Neural cell (in vitro differentiated cells): ENCODE data around the gene TPRKB. TPM values are rescaled to one million over a fixed set of nuclear protein-coding genes. Genes with fewer than 3 reads are reported as not detected.

ENCODE experiments used
- H2AFZ ChIP-seq: fragments of 200-600, 300-800 bp; sonication (generic), shearing (Covaris generic); 2 replicates; pipeline ENCODE4 v1.6.0; 2014; ENCODE audit warnings: low read depth, mild to moderate bottlenecking, antibody characterized with exemption, low read length, moderate library complexity
- H3F3A ChIP-seq: fragments of 200-600 bp; shearing (Covaris generic); 2 replicates; pipeline ENCODE4 v1.6.1; 2016; ENCODE audit warnings: mild to moderate bottlenecking, moderate library complexity, mixed read lengths, antibody characterized with exemption, low read length; ENCODE audit not compliant: insufficient read depth, poor library complexity, severe bottlenecking
- H3K27ac ChIP-seq: fragments of 200-600, 300-800 bp; sonication (generic), shearing (Covaris generic); 2 replicates; pipeline ENCODE4 v1.5.1; 2014; ENCODE audit warnings: mild to moderate bottlenecking, low read length, moderate library complexity
- H3K27me3 ChIP-seq: fragments of 300-800, 200-600 bp; sonication (generic), shearing (Covaris generic); 2 replicates; pipeline ENCODE4 v1.6.0; 2014; ENCODE audit warnings: mild to moderate bottlenecking, low read depth, low read length, moderate library complexity; ENCODE audit not compliant: insufficient read depth
- H3K36me3 ChIP-seq: fragments of 300-800, 200-600 bp; sonication (generic), shearing (Covaris generic); 2 replicates; pipeline ENCODE4 v1.5.1; 2014; ENCODE audit warnings: mild to moderate bottlenecking, antibody characterized with exemption, low read length, moderate library complexity; ENCODE audit not compliant: insufficient read depth
- H3K4me2 ChIP-seq: fragments of 300-800, 200-600 bp; sonication (generic), shearing (Covaris generic); 2 replicates; pipeline ENCODE4 v1.6.0; 2014; ENCODE audit warnings: mild to moderate bottlenecking, low read length
- H3K4me3 ChIP-seq: fragments of 300-800, 200-600 bp; sonication (generic), shearing (Covaris generic); 2 replicates; pipeline ENCODE4 v1.5.1; 2014; ENCODE audit warnings: mild to moderate bottlenecking, low read length, moderate library complexity
- H3K79me2 ChIP-seq: fragments of 200-600 bp; shearing (Covaris generic); replicated peaks from 2 replicates; pipeline ENCODE4 v1.6.0; 2014; ENCODE audit warnings: mild to moderate bottlenecking, low read length, moderate library complexity; ENCODE audit not compliant: insufficient read depth
- H3K9ac ChIP-seq: fragments of 300-800, 200-600 bp; sonication (generic), shearing (Covaris generic); 2 replicates; pipeline ENCODE4 v1.6.1; 2016; ENCODE audit warnings: mild to moderate bottlenecking, low read length, mixed read lengths
- H3K9me2 ChIP-seq: fragments of 200-600 bp; shearing (Covaris generic); 2 replicates; pipeline ENCODE4 v1.6.1; 2016; ENCODE audit warnings: mild to moderate bottlenecking, low read length, mixed read lengths; ENCODE audit not compliant: insufficient read depth
- H3K9me3 ChIP-seq: fragments of 200-600, 300-800 bp; sonication (generic), shearing (Covaris generic); 2 replicates; pipeline ENCODE4 v1.6.1; 2016; ENCODE audit warnings: mild to moderate bottlenecking, mixed run types, low read length, moderate library complexity, mixed read lengths
- H4K20me1 ChIP-seq: fragments of 200-600 bp; shearing (Covaris generic); 2 replicates; pipeline ENCODE4 v1.6.1; 2016; ENCODE audit warnings: mild to moderate bottlenecking, mixed run types; ENCODE audit not compliant: insufficient read depth
- EP300 ChIP-seq: fragments of 450-650 bp; conservative IDR thresholded peaks from 2 replicates; pipeline ENCODE4 v1.6.1; 2014; ENCODE audit warnings: antibody characterized with exemption, mild to moderate bottlenecking, moderate library complexity; ENCODE audit not compliant: poor library complexity, severe bottlenecking
- EZH2 ChIP-seq: fragments of 200-600, 300-800 bp; shearing (Covaris generic), sonication (generic); IDR thresholded peaks from 2 replicates; pipeline ENCODE4 v1.6.1; 2014; ENCODE audit warnings: antibody characterized with exemption, low read length, borderline replicate concordance, mild to moderate bottlenecking; ENCODE audit not compliant: insufficient read depth, poor library complexity, severe bottlenecking
- MXI1 ChIP-seq: fragments of 450-650 bp; conservative IDR thresholded peaks from 2 replicates; pipeline ENCODE4 v1.6.1; 2014; ENCODE audit warnings: antibody characterized with exemption, mild to moderate bottlenecking; ENCODE audit not compliant: poor library complexity, severe bottlenecking
- POLR2AphosphoS5 ChIP-seq: IDR thresholded peaks from 2 replicates; pipeline ENCODE4 v1.6.1; 2012
- RAD21 ChIP-seq: fragments of 450-650 bp; conservative IDR thresholded peaks from 2 replicates; pipeline ENCODE4 v1.6.1; 2014; ENCODE audit warnings: antibody characterized with exemption, mild to moderate bottlenecking, moderate library complexity
- SMC3 ChIP-seq: fragments of 450-650 bp; conservative IDR thresholded peaks from 2 replicates; pipeline ENCODE4 v1.6.1; 2014; ENCODE audit warnings: antibody characterized with exemption, mild to moderate bottlenecking, moderate library complexity; ENCODE audit not compliant: poor library complexity
- TAF1 ChIP-seq: IDR thresholded peaks from 2 replicates; pipeline ENCODE4 v1.6.1; 2012; ENCODE audit warnings: low read depth
- polyA plus RNA-seq: library from polyadenylated mRNA; depleted of rRNA; stranded (reverse); fragments of >200 nt; gene quantifications from 2 replicates; pipeline ENCODE4 v1.2.3, GENCODE V29; 2014
- TF ChIP-seq, protein P1 (sequence below): IDR thresholded peaks from 2 replicates; pipeline ENCODE4 v1.6.1; 2012; ENCODE audit warnings: borderline replicate concordance
- TF ChIP-seq, protein P2 (sequence below): fragments of 450-650 bp; IDR thresholded peaks from 2 replicates; pipeline ENCODE4 v1.5.1; 2014; ENCODE audit warnings: antibody characterized with exemption, mild to moderate bottlenecking, moderate library complexity; ENCODE audit not compliant: poor library complexity, severe bottlenecking

Gene TPRKB
- polyA plus RNA-seq, 1 donor from 2014 or later: 162 TPM

DNA sequence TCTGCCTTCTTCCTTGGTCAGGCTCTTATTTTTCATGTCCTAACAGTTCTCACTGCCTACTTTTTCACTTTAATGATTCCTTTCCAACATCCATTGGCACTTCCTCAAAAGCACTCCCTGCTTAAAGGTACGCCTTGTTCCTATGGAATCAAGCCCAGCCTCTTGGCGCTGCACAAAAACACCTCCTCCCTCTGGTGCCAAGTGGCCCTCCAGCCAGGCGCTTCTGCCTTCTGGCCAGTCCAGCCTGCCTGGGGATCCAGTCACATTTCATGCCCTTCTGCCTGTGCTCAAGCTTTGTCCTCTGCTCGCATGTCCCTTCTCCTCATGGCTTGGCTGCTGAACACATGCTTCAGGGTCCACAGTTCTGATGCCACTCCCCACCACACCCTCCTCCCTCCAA, 6.3 kb downstream of the TPRKB start:
- Histone ChIP-seq H3K27me3 (no peaks in the 10 kb centered on the region), H3K9me2 (no peaks in the 10 kb centered on the region), H3K79me2 (peaks cover 7% of the 10 kb centered on the region), H4K20me1 (no peaks in the 10 kb centered on the region), H3K9ac (no peak overlapping the region), H3K9me3 (no peaks in the 10 kb centered on the region), H3K36me3 (no peaks in the 10 kb centered on the region), H3K4me2 (no peak overlapping the region), H3K27ac (no peak overlapping the region), H2AFZ (no peak overlapping the region), H3F3A (no peaks in the 10 kb centered on the region), H3K4me3 (no peak overlapping the region)
- TF ChIP-seq RAD21: no peak
- TF ChIP-seq, protein P1, sequence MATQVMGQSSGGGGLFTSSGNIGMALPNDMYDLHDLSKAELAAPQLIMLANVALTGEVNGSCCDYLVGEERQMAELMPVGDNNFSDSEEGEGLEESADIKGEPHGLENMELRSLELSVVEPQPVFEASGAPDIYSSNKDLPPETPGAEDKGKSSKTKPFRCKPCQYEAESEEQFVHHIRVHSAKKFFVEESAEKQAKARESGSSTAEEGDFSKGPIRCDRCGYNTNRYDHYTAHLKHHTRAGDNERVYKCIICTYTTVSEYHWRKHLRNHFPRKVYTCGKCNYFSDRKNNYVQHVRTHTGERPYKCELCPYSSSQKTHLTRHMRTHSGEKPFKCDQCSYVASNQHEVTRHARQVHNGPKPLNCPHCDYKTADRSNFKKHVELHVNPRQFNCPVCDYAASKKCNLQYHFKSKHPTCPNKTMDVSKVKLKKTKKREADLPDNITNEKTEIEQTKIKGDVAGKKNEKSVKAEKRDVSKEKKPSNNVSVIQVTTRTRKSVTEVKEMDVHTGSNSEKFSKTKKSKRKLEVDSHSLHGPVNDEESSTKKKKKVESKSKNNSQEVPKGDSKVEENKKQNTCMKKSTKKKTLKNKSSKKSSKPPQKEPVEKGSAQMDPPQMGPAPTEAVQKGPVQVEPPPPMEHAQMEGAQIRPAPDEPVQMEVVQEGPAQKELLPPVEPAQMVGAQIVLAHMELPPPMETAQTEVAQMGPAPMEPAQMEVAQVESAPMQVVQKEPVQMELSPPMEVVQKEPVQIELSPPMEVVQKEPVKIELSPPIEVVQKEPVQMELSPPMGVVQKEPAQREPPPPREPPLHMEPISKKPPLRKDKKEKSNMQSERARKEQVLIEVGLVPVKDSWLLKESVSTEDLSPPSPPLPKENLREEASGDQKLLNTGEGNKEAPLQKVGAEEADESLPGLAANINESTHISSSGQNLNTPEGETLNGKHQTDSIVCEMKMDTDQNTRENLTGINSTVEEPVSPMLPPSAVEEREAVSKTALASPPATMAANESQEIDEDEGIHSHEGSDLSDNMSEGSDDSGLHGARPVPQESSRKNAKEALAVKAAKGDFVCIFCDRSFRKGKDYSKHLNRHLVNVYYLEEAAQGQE: no peak
- TF ChIP-seq EZH2: no peak
- TF ChIP-seq POLR2AphosphoS5: no peak

DNA sequence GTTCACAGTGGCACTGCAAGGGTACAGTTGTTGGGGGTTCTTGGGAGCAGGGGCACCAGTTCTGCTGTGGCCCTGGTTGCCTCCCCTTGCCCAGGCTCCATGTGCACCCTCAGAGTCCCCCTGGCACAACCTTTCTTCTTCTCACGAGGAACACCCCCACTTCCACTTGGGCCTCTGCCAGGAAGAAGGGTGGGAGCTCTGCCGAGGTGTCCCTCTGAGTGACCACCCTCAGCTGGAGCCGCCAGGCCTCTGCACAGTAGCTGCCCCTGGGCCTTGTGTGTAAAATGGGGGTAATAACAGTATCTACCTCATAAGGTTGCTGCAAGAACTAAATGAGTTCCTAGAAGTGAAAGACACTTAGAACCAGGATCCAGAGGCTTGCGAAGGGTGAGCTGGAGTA, 8.4 kb downstream of the TPRKB start:
- Histone ChIP-seq H3K36me3 (no peaks in the 10 kb centered on the region), H3K9me2 (no peaks in the 10 kb centered on the region), H2AFZ (no peak overlapping the region), H3K4me3 (no peak overlapping the region), H3K4me2 (no peak overlapping the region), H3K9ac (no peak overlapping the region), H3K9me3 (no peaks in the 10 kb centered on the region), H4K20me1 (no peaks in the 10 kb centered on the region), H3K27ac (no peak overlapping the region), H3K27me3 (no peaks in the 10 kb centered on the region), H3K79me2 (no peaks in the 10 kb centered on the region), H3F3A (no peaks in the 10 kb centered on the region)
- TF ChIP-seq TAF1 (no peak), EP300 (no peak), EZH2 (no peak), MXI1 (no peak), RAD21 (no peak), POLR2AphosphoS5 (no peak), SMC3 (no peak)
- TF ChIP-seq, protein P1: no peak
- TF ChIP-seq, protein P2, sequence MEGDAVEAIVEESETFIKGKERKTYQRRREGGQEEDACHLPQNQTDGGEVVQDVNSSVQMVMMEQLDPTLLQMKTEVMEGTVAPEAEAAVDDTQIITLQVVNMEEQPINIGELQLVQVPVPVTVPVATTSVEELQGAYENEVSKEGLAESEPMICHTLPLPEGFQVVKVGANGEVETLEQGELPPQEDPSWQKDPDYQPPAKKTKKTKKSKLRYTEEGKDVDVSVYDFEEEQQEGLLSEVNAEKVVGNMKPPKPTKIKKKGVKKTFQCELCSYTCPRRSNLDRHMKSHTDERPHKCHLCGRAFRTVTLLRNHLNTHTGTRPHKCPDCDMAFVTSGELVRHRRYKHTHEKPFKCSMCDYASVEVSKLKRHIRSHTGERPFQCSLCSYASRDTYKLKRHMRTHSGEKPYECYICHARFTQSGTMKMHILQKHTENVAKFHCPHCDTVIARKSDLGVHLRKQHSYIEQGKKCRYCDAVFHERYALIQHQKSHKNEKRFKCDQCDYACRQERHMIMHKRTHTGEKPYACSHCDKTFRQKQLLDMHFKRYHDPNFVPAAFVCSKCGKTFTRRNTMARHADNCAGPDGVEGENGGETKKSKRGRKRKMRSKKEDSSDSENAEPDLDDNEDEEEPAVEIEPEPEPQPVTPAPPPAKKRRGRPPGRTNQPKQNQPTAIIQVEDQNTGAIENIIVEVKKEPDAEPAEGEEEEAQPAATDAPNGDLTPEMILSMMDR: no peak
